Measurements from ENCODE around the gene MSH3.

The MSH3 gene

GRCh38 chr5:80676706-80677105, 22.3 kb downstream of the MSH3 start:
- TF ChIP-seq RARB (CRISPR knock-in tag; IDR thresholded peaks at IDR 0.05): no peak
- TF ChIP-seq ZFP3 (CRISPR knock-in tag; IDR thresholded peaks at IDR 0.05): no peak
- TF ChIP-seq, protein P1, sequence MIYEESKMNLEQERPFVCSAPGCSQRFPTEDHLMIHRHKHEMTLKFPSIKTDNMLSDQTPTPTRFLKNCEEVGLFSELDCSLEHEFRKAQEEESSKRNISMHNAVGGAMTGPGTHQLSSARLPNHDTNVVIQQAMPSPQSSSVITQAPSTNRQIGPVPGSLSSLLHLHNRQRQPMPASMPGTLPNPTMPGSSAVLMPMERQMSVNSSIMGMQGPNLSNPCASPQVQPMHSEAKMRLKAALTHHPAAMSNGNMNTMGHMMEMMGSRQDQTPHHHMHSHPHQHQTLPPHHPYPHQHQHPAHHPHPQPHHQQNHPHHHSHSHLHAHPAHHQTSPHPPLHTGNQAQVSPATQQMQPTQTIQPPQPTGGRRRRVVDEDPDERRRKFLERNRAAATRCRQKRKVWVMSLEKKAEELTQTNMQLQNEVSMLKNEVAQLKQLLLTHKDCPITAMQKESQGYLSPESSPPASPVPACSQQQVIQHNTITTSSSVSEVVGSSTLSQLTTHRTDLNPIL (CRISPR knock-in tag; IDR thresholded peaks at IDR 0.05; ENCODE audit: low read depth): no peak
- no peak for TF ChIP-seq CSDC2 (CRISPR knock-in tag; IDR thresholded peaks at IDR 0.05)
- TF ChIP-seq BACH2 (CRISPR knock-in tag; IDR thresholded peaks at IDR 0.05; ENCODE audit: borderline replicate concordance): no peak
- no peak for TF ChIP-seq GLIS3 (CRISPR knock-in tag; IDR thresholded peaks at IDR 0.05)
- TF ChIP-seq, protein P2, sequence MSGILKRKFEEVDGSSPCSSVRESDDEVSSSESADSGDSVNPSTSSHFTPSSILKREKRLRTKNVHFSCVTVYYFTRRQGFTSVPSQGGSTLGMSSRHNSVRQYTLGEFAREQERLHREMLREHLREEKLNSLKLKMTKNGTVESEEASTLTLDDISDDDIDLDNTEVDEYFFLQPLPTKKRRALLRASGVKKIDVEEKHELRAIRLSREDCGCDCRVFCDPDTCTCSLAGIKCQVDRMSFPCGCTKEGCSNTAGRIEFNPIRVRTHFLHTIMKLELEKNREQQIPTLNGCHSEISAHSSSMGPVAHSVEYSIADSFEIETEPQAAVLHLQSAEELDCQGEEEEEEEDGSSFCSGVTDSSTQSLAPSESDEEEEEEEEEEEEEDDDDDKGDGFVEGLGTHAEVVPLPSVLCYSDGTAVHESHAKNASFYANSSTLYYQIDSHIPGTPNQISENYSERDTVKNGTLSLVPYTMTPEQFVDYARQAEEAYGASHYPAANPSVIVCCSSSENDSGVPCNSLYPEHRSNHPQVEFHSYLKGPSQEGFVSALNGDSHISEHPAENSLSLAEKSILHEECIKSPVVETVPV (CRISPR knock-in tag; IDR thresholded peaks at IDR 0.05): no peak
- no peak for ATAC-seq

DNA sequence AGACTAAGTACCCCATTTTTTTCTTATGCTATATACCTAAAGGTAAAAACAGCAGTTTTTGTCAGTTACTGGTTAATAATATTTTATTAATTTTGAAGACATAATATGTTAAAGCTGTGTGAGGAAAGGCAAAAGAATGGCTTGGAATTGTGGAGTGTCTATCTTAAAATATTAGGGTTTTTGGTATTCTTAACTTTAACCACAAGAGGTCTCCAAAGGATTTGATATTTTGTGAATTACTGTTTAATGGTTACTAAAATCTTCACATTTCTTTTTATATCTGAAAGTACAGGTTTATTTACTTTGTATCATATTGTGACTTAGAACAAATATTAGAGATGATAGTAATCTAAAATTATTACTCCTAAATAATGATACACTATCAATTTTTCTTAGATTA, 32.3 kb downstream of the MSH3 start:
- TF ChIP-seq ZFP3 (CRISPR knock-in tag; IDR thresholded peaks at IDR 0.05) (no peak), TCF4 (CRISPR knock-in tag; IDR thresholded peaks at IDR 0.05; ENCODE audit: borderline replicate concordance) (no peak), ESRRG (CRISPR knock-in tag; IDR thresholded peaks at IDR 0.05) (no peak), GLIS3 (CRISPR knock-in tag; IDR thresholded peaks at IDR 0.05) (no peak), PATZ1 (CRISPR knock-in tag; IDR thresholded peaks at IDR 0.05; ENCODE audit: borderline replicate concordance) (no peak), PPARA (CRISPR knock-in tag; IDR thresholded peaks at IDR 0.05; ENCODE audit: borderline replicate concordance) (no peak), ISL1 (CRISPR knock-in tag; IDR thresholded peaks at IDR 0.05) (no peak), ZNF70 (CRISPR knock-in tag; IDR thresholded peaks at IDR 0.05) (no peak), ZNF565 (CRISPR knock-in tag; conservative IDR thresholded peaks at IDR 0.05; ENCODE audit: low read depth) (no peak), TSHZ2 (CRISPR knock-in tag; IDR thresholded peaks at IDR 0.05) (no peak), BACH2 (CRISPR knock-in tag; IDR thresholded peaks at IDR 0.05; ENCODE audit: borderline replicate concordance) (no peak), RARB (CRISPR knock-in tag; IDR thresholded peaks at IDR 0.05) (no peak), ZFP30 (CRISPR knock-in tag; IDR thresholded peaks at IDR 0.05) (no peak), OSR1 (CRISPR knock-in tag; IDR thresholded peaks at IDR 0.05) (no peak), ARNTL (CRISPR knock-in tag; IDR thresholded peaks at IDR 0.05; ENCODE audit: borderline replicate concordance, low read depth) (no peak), CSDC2 (CRISPR knock-in tag; IDR thresholded peaks at IDR 0.05) (no peak), TOX (CRISPR knock-in tag; IDR thresholded peaks at IDR 0.05; ENCODE audit: borderline replicate concordance) (no peak), ZNF8 (CRISPR knock-in tag; IDR thresholded peaks at IDR 0.05) (no peak)
- TF ChIP-seq, protein P1 (CRISPR knock-in tag; IDR thresholded peaks at IDR 0.05; ENCODE audit: low read depth): no peak
- TF ChIP-seq, protein P2 (CRISPR knock-in tag; IDR thresholded peaks at IDR 0.05): no peak
- ATAC-seq: peak; percentile 54; the same call in 1 of the 3 replicates

Data from SK-N-SH treated with all-trans-retinoic acid at 6 μM for 48 hours (cell line).